ENCODE results near the gene C13orf46.

Gene C13orf46

GRCh38 chr13:113979791-113980471 is 6.1 kb upstream of the C13orf46 start:
- DNase-seq (ENCODE audit: low read depth), result no peak
- H3K4me3 ChIP-seq (ENCODE audit: low read depth, low read length), result no peak overlapping the region
- no peak for TF ChIP-seq CTCF (conservative IDR thresholded peaks at IDR 0.05; ENCODE audit: low read depth, low read length)

- H3K4me3 ChIP-seq (ENCODE audit: low read depth, low read length), result no peak overlapping the region
- no peak for DNase-seq (ENCODE audit: low read depth)
- TF ChIP-seq CTCF (conservative IDR thresholded peaks at IDR 0.05; ENCODE audit: low read depth, low read length), result no peak
Observed at GRCh38 chr13:113978741-113979481, 5.0 kb upstream of the C13orf46 start.

GRCh38 chr13:113977976-113978375 is 4.1 kb upstream of the C13orf46 start:
- H3K4me3 ChIP-seq (ENCODE audit: low read depth, low read length), result no peak overlapping the region
- DNase-seq (ENCODE audit: low read depth), result no peak
- no peak for TF ChIP-seq CTCF (conservative IDR thresholded peaks at IDR 0.05; ENCODE audit: low read depth, low read length)

GRCh38 chr13:113976711-113977684 is 3.1 kb upstream of the C13orf46 start:
- no peak for TF ChIP-seq CTCF (conservative IDR thresholded peaks at IDR 0.05; ENCODE audit: low read depth, low read length)
- peak; percentile 74 for DNase-seq (ENCODE audit: low read depth)
- no peak overlapping the region for H3K4me3 ChIP-seq (ENCODE audit: low read depth, low read length)

GRCh38 chr13:113975416-113975815 is 1.5 kb upstream of the C13orf46 start:
- no peak for TF ChIP-seq CTCF (conservative IDR thresholded peaks at IDR 0.05; ENCODE audit: low read depth, low read length)
- DNase-seq (ENCODE audit: low read depth), result no peak
- H3K4me3 ChIP-seq (ENCODE audit: low read depth, low read length), result no peak overlapping the region

GRCh38 chr13:113974304-113975281 is 717 bp upstream of the C13orf46 start:
- TF ChIP-seq CTCF (conservative IDR thresholded peaks at IDR 0.05; ENCODE audit: low read depth, low read length), result no peak
- no peak for DNase-seq (ENCODE audit: low read depth)
- no peak overlapping the region for H3K4me3 ChIP-seq (ENCODE audit: low read depth, low read length)
